Epithelial cell of proximal tubule (primary cell): ENCODE measurements around the gene CACNA1S. TPM values are rescaled to one million over a fixed set of nuclear protein-coding genes. Genes with fewer than 3 reads are reported as not detected.

Experiments used
- DNase-seq: peaks from one replicate; pipeline ENCODE4 v3.0.0-alpha.2; 2011; ENCODE audit warnings: low read depth
- H3K4me3 ChIP-seq: 2 replicates; pipeline ENCODE4 v1.5.1; 2011; ENCODE audit warnings: low read depth, mild to moderate bottlenecking, low read length
- CTCF ChIP-seq: conservative IDR thresholded peaks from 2 replicates; pipeline ENCODE4 v1.5.1; 2012; ENCODE audit warnings: low read depth, mild to moderate bottlenecking, low read length
- total RNA-seq: library from RNA; depleted of rRNA; stranded (reverse); fragments of >200 nt; gene quantifications from 2 replicates; pipeline ENCODE4 v1.2.3, GENCODE V29; 2015

The CACNA1S gene
- total RNA-seq, 1 donor from 2014 or later, result not detected

DNA sequence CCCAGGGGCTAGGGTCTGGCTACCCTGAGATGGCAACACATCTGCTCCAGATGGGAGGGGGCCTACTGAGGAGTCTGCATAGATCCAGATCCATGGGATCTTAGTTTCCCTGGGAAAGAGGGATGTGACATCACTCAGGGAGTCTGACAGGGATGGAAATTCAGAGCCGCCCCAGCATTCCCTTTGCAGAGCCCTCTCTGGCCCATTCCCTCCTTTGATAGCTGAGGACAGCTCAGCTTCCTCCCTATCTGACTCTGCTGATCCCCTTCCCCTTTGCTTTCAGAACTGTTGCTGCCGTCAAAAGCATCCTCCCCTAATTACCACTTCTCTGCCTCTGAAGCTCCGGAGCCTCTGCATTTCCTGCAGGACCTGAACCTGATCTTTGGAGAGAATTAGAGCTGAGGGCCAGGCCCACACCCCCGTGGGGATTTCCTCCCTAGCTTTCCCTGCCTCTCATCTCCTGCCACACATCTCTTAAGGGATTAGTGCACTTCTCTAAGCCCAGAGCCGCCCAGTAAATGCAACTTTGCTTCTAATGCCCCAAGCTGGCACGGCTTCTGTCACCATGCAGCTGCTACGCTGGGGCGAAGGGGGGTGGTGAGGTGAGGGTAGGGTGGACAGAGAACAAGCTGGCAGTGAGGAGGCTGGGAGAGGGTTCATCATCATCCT lies 24.3 kb upstream of the CACNA1S start:
- TF ChIP-seq CTCF, result no peak
- no peak for DNase-seq
- H3K4me3 ChIP-seq, result no peak overlapping the region

DNA sequence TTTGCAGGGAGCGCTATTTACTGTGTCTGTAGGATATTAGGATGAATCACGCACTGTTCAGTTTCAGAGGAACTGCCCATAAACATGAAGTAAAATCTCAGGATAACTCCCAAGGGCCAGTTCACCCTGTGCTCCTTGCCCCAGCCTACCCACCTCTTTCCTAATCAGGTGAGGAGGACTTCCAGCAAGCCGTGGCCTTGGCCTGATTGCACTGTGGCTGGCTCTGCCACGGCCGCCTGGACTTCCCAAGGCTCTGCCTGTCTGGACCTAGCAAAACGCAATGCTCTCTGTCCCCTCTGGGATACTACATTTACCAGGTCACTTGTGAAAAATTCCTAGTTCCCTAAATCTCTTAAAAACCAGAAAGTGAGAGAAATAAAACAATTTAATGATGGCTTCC lies 22.2 kb upstream of the CACNA1S start:
- H3K4me3 ChIP-seq, result no peak overlapping the region

DNA sequence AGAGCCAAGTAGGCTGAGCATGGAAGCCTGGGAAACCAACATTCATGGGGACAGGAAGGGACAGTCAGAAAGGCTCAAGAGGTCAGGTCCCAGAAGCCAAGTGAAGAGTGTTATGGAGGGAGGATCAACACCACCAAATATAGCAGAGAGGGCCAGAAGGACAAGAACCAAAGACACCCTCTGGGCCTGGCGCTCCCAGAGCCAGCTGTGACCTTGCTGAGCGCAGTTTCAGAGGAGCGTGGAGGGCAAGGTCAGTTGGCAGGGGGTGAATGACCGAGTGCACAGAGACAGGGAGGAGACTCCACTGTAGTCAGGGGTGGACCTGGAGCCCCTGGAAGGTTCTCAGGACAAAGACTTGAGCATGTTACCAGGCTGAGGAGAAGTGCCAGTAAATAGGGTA lies 19.2 kb upstream of the CACNA1S start:
- no peak overlapping the region for H3K4me3 ChIP-seq
- no peak for DNase-seq
- TF ChIP-seq CTCF, result no peak

More for the DNA sequence above, 22.2 kb upstream of the CACNA1S start:
- no peak for DNase-seq
- no peak for TF ChIP-seq CTCF

- H3K4me3 ChIP-seq, result no peak overlapping the region
- no peak for TF ChIP-seq CTCF
- no peak for DNase-seq
Measured at GRCh38 chr1:201128962-201129361, 16.7 kb upstream of the CACNA1S start.

DNA sequence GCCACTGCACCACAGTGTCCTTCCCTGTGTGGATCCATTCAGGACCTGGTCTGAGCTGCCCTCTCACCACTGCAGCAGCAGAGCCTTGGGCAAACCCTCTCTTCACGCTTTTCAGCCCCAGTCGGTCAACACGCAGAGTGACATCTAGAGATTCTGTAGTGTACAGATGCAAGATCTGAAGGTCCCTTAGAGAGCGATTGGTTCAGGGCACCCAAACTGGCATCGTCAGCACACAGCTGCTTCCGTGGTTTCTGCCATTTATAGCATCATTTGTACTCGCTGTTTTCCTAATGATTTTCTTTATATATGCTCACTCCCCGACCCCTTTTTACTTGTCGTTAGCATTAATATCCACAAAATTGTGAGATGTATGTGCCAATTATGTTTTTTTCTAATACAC lies 16.2 kb upstream of the CACNA1S start:
- no peak overlapping the region for H3K4me3 ChIP-seq
- no peak for TF ChIP-seq CTCF
- DNase-seq, result no peak

- DNase-seq, result no peak
Measured at GRCh38 chr1:201127755-201128455, 15.7 kb upstream of the CACNA1S start.

More at GRCh38 chr1:201127755-201128455, 15.7 kb upstream of the CACNA1S start:
- no peak for TF ChIP-seq CTCF
- no peak overlapping the region for H3K4me3 ChIP-seq
